Measurements from ENCODE around the gene AP2M1. TPM values are rescaled to one million over a fixed set of nuclear protein-coding genes. Genes with fewer than 3 reads are reported as not detected.

The AP2M1 gene
- 379 and 607 TPM in 2 replicates for total RNA-seq

- peak; percentile 99 to 100 for DNase-seq (ENCODE audit: low read depth in 2 of 2)
Measured at GRCh38 chr3:184174646-184175492, at the start of gene AP2M1. Gene AP2M1, plus strand, starts transcription at chr3:184174855. Its CDS starts 2,139 bp downstream, at chr3:184176994.

- no peak for DNase-seq (ENCODE audit: low read depth in 2 of 2)
Measured at GRCh38 chr3:184126006-184126405, 48.6 kb upstream of the AP2M1 start.

- DNase-seq (ENCODE audit: low read depth in 2 of 2), result peak; percentile 21 to 49
Measured at GRCh38 chr3:184129012-184129411, 45.6 kb upstream of the AP2M1 start.

GRCh38 chr3:184132945-184133344 lies 41.7 kb upstream of the AP2M1 start:
- no peak for DNase-seq (ENCODE audit: low read depth in 2 of 2)

GRCh38 chr3:184133840-184134745 lies 40.6 kb upstream of the AP2M1 start:
- peak; percentile 55 to 86 for DNase-seq (ENCODE audit: low read depth in 2 of 2)

GRCh38 chr3:184134746-184135148 lies 39.9 kb upstream of the AP2M1 start:
- no peak for DNase-seq (ENCODE audit: low read depth in 2 of 2)

GRCh38 chr3:184135149-184135910 lies 39.3 kb upstream of the AP2M1 start, which contains the start of gene EIF2B5:
Gene EIF2B5, plus strand, starts transcription at chr3:184135358. Its CDS starts 28 bp downstream, at chr3:184135386.
- peak; percentile 89 to 94 for DNase-seq (ENCODE audit: low read depth in 2 of 2)

GRCh38 chr3:184135911-184136260 lies 38.8 kb upstream of the AP2M1 start:
- no peak for DNase-seq (ENCODE audit: low read depth in 2 of 2)

- DNase-seq (ENCODE audit: low read depth in 2 of 2), result no peak
Measured at GRCh38 chr3:184140436-184140835, 34.2 kb upstream of the AP2M1 start.

- DNase-seq (ENCODE audit: low read depth in 2 of 2), result no peak
Measured at GRCh38 chr3:184142199-184142598, 32.5 kb upstream of the AP2M1 start.

GRCh38 chr3:184143327-184143726 lies 31.3 kb upstream of the AP2M1 start:
- DNase-seq (ENCODE audit: low read depth in 2 of 2), result no peak

GRCh38 chr3:184144505-184144904 lies 30.1 kb upstream of the AP2M1 start:
- no peak for DNase-seq (ENCODE audit: low read depth in 2 of 2)

- DNase-seq (ENCODE audit: low read depth in 2 of 2), result peak; percentile 43 to 71
Measured at GRCh38 chr3:184145111-184145524, 29.5 kb upstream of the AP2M1 start.

GRCh38 chr3:184145751-184146270 lies 28.8 kb upstream of the AP2M1 start:
- DNase-seq (ENCODE audit: low read depth in 2 of 2), result no peak

GRCh38 chr3:184148076-184148475 lies 26.6 kb upstream of the AP2M1 start:
- DNase-seq (ENCODE audit: low read depth in 2 of 2), result no peak

GRCh38 chr3:184149123-184149522 lies 25.5 kb upstream of the AP2M1 start:
- no peak for DNase-seq (ENCODE audit: low read depth in 2 of 2)

- peak in 1 of 2 donors; percentile 44 for DNase-seq (ENCODE audit: low read depth in 2 of 2)
Measured at GRCh38 chr3:184149770-184150169, 24.9 kb upstream of the AP2M1 start.

GRCh38 chr3:184154885-184155643 lies 19.6 kb upstream of the AP2M1 start, which contains the start of gene DVL3:
Gene DVL3, plus strand, starts transcription at chr3:184155377. Its CDS starts 259 bp downstream, at chr3:184155636.
- peak in 1 of 2 donors; percentile 69 for DNase-seq (ENCODE audit: low read depth in 2 of 2)

GRCh38 chr3:184155644-184156521 lies 18.8 kb upstream of the AP2M1 start:
- peak in 1 of 2 donors; percentile 31 for DNase-seq (ENCODE audit: low read depth in 2 of 2)

All from dermis microvascular lymphatic vessel endothelial cell (primary cell).